ENCODE data around the gene ALK. TPM values are rescaled to one million over a fixed set of nuclear protein-coding genes. Genes with fewer than 3 reads are reported as not detected.
"Not testable (repeated sequence)": the region's sequence is repeated elsewhere in the genome, so short reads cannot be mapped to it uniquely, and the experiment has no call there.

ALK gene
- total RNA-seq, 1 donor from 2014 or later, result 1.1 TPM

GRCh38 chr2:29753671-29754444 is 167.5 kb downstream of the ALK start:
- H3K36me3 ChIP-seq, result no peaks in the 10 kb centered on the region
- H3K27me3 ChIP-seq (ENCODE audit: low read depth), result no peaks in the 10 kb centered on the region
- no peak for TF ChIP-seq CTCF (IDR thresholded peaks at IDR 0.05)
- no peak overlapping the region for H3K27ac ChIP-seq
- DNase-seq (no peak), ATAC-seq (no peak)
- peaks cover 3% of the 10 kb centered on the region for H3K4me1 ChIP-seq
- no peak overlapping the region for H3K4me3 ChIP-seq
- no peaks in the 10 kb centered on the region for H3K9me3 ChIP-seq
- intact Hi-C loops (cut with DNase I), result no loop called here

GRCh38 chr2:29751390-29751789 is 170.0 kb downstream of the ALK start:
- no peak overlapping the region for H3K4me3 ChIP-seq
- TF ChIP-seq CTCF (IDR thresholded peaks at IDR 0.05), result no peak
- no peaks in the 10 kb centered on the region for H3K36me3 ChIP-seq
- DNase-seq, result no peak
- H3K27ac ChIP-seq, result no peak overlapping the region
- H3K4me1 ChIP-seq, result peaks cover 6% of the 10 kb centered on the region
- no peaks in the 10 kb centered on the region for H3K27me3 ChIP-seq (ENCODE audit: low read depth)
- H3K9me3 ChIP-seq, result no peaks in the 10 kb centered on the region
- no peak for ATAC-seq
- intact Hi-C loops (cut with DNase I), result no loop called here

GRCh38 chr2:29750463-29750862 is 170.9 kb downstream of the ALK start:
- intact Hi-C loops (cut with DNase I); H3K9me3 ChIP-seq; H3K27ac ChIP-seq; H3K4me1 ChIP-seq; DNase-seq; H3K4me3 ChIP-seq; H3K36me3 ChIP-seq; H3K27me3 ChIP-seq (ENCODE audit: low read depth); ATAC-seq: not testable (repeated sequence)

GRCh38 chr2:29749843-29750242 is 171.5 kb downstream of the ALK start:
- Histone ChIP-seq H3K27me3 (ENCODE audit: low read depth) (no peaks in the 10 kb centered on the region), H3K36me3 (no peaks in the 10 kb centered on the region), H3K4me3 (no peak overlapping the region), H3K9me3 (no peaks in the 10 kb centered on the region), H3K4me1 (peaks cover 6% of the 10 kb centered on the region), H3K27ac (no peak overlapping the region)
- DNase-seq, result no peak
- peak; percentile 48 to 61 for ATAC-seq
- intact Hi-C loops (cut with DNase I), result no loop called here
- TF ChIP-seq CTCF (IDR thresholded peaks at IDR 0.05), result no peak

GRCh38 chr2:29749041-29749440 is 172.3 kb downstream of the ALK start:
- no peak for DNase-seq
- no peak for TF ChIP-seq CTCF (IDR thresholded peaks at IDR 0.05)
- Histone ChIP-seq H3K4me1 (peaks cover 6% of the 10 kb centered on the region), H3K4me3 (no peak overlapping the region), H3K27me3 (ENCODE audit: low read depth) (no peaks in the 10 kb centered on the region), H3K36me3 (no peaks in the 10 kb centered on the region), H3K27ac (no peak overlapping the region), H3K9me3 (no peaks in the 10 kb centered on the region)
- intact Hi-C loops (cut with DNase I), result no loop called here
- ATAC-seq, result peak; percentile 60 to 64

GRCh38 chr2:29747786-29748470 is 173.5 kb downstream of the ALK start:
- TF ChIP-seq CTCF (IDR thresholded peaks at IDR 0.05), result no peak
- Histone ChIP-seq H3K27me3 (ENCODE audit: low read depth) (no peaks in the 10 kb centered on the region), H3K9me3 (no peaks in the 10 kb centered on the region), H3K4me3 (no peak overlapping the region), H3K4me1 (peaks cover 6% of the 10 kb centered on the region), H3K27ac (no peak overlapping the region), H3K36me3 (no peaks in the 10 kb centered on the region)
- intact Hi-C loops (cut with DNase I), result no loop called here
- peak; percentile 83 to 84 for ATAC-seq
- DNase-seq, result no peak
